ENCODE results near the gene EXOSC5.

DNA sequence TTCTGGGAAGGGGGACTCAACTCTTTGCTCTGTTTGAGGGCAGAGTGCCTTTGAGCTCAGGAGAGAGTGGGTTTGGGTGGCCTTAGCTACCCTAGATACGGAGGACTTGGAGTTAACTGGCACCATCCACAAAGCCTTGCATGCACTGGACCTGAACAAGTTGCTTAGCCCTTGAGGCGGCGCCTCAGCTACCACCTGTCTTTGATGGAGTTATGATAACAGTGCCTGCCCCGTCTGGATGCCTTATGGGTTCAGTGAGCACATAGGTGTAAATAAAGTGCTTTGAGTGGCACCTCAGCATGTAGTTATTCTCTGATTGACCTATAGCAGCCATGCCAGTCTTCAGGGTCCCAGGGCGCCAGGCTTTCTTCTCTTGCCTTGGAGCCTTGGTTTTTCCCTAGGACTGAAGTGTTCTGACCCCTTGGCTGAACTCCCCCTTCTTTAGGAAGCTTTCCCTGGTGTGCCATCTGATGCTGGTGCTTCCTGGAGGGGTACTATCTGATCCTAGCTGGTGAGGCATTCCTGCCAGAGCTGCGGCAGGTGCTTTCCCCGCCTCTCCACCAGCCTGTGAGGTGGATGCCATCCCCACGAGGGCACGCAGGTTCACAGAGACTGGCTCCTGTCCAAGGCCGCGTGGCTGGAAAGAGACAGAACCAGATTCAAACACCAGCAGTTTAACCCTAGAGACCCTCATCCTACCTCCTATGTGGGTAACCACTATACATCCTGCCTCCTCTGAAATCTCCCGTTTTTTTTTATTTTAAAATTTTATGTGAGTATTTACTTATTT is 6.2 kb upstream of the EXOSC5 start:
- TF ChIP-seq, protein P1, sequence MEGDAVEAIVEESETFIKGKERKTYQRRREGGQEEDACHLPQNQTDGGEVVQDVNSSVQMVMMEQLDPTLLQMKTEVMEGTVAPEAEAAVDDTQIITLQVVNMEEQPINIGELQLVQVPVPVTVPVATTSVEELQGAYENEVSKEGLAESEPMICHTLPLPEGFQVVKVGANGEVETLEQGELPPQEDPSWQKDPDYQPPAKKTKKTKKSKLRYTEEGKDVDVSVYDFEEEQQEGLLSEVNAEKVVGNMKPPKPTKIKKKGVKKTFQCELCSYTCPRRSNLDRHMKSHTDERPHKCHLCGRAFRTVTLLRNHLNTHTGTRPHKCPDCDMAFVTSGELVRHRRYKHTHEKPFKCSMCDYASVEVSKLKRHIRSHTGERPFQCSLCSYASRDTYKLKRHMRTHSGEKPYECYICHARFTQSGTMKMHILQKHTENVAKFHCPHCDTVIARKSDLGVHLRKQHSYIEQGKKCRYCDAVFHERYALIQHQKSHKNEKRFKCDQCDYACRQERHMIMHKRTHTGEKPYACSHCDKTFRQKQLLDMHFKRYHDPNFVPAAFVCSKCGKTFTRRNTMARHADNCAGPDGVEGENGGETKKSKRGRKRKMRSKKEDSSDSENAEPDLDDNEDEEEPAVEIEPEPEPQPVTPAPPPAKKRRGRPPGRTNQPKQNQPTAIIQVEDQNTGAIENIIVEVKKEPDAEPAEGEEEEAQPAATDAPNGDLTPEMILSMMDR (IDR thresholded peaks at IDR 0.05) = no peak
- no peak for TF ChIP-seq EZH2 (IDR thresholded peaks at IDR 0.05; ENCODE audit: borderline replicate concordance, insufficient read depth, low read depth, low read length, poor library complexity, severe bottlenecking)
